GM21526 (cell line): Measurements from ENCODE around the gene MIEF1.
"Not testable (repeated sequence)": the region's sequence is repeated elsewhere in the genome, so short reads cannot be mapped to it uniquely, and the experiment has no call there.

Source experiments
- ATAC-seq: cut with Tn5 transposase; IDR thresholded peaks from one replicate; pipeline ENCODE4 v1.9.1; 2021; ENCODE audit warnings: moderate library complexity; ENCODE audit not compliant: unreplicated experiment, low FRiP score

Gene MIEF1

DNA sequence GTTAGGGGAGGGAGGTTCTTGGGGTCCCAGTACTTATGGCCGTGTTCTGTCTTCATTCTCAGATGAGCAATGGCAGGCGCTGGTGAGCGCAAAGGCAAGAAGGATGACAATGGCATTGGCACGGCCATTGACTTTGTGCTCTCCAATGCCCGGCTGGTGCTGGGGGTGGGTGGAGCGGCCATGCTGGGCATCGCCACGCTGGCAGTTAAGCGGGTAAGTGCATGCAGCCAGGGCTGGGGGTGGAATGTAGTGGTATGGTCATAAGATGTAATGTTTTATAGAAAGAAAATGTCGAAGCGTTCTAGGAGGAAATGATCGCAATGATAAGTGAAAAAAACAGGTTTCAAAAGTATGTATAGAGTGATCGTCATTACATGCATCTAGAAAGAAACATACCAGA lies 9.1 kb downstream of the MIEF1 start:
- ATAC-seq = no peak

DNA sequence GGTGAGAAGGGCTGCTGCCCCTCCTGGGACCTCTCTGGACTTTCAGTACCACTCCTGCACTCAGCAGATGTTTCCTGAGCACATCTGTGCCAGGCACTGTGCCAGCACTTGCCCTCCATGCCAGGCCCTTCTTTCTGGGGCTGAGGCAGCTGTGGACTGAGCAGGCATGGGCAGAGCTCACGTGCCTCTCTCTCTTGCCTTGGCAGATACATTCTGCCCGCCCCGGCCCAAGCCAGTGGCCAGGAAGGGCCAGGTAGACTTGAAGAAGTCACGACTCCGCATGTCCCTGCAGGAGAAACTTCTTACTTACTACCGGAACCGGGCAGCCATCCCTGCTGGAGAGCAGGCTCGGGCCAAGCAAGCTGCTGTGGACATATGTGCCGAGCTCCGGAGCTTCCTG lies 9.9 kb downstream of the MIEF1 start:
- ATAC-seq = no peak

DNA sequence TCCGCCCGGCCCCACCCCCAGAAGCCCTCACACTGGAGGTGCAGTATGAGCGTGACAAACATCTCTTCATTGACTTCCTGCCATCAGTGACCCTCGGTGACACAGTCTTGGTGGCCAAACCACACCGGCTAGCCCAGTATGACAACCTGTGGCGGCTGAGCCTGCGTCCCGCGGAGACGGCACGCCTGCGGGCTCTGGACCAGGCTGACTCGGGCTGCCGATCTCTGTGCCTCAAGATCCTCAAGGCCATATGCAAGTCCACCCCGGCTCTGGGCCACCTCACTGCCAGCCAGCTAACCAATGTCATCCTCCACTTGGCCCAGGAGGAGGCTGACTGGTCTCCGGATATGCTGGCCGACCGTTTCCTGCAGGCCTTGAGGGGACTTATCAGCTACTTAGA lies 11.7 kb downstream of the MIEF1 start:
- ATAC-seq = no peak

DNA sequence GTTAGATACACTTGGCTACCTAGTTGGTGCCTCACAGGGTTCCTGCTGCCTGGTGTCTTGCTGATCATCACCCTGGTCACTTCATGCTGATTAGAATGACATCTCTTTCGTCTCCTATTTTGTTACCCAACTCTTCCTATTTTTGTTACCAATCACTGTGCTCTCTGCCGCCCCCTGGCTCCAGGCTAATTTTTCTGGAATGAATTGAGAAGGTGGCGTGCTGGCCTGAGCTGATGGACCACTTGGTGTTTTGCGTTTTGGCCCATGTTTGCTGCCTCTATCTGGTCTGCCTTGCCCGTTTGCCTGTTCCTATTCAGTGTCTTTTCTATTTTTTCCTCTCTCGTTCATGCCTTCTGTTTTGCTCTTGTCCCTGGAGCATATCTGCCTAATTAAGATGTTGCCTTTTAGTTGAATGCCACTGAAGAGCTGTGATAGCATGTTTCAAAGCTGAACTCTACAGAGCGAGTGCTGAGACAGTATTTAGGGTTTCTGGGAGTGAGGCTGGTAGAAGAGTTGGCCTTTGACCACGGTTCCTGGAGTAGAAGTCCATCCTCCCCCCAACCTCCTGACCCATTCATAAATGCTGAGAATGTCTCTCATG lies 12.4 kb downstream of the MIEF1 start:
- no peak for ATAC-seq

DNA sequence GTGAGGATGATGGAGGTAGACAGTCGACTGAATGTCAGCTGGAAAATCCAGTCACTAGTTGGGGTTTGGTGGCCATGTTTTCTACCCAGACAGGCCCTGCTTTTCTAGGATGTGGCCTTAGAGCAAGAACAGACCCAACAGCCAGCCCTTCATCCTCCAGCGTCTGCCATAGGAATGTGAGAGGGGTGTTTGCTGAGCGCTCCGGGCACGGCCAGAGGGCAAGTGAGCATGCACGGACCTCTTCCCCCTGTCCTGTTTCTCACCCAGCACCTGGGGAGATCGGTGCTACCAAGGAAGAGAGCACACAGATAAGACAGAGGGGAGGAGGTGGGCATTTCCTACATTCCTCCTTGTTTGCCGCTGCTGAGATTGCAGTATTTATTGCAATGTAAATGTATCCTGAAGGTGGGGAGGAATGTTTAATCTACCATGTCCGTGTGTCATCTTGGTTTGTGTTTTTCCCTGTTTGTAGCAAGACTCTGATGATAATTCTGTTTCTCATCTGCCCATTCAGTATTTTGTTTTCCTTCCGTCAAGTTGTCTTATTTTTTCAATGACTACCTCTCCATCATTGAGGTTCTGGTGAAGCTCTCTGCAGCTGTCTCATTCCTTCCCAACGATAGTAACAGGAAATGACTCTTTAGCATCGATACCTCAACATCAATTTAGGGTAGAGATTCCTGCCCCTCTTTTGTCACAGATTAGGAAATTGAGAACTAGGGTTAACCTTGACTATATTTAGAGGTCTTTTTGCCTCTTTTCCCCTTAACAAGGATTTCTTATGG lies 13.4 kb downstream of the MIEF1 start:
- ATAC-seq = no peak

DNA sequence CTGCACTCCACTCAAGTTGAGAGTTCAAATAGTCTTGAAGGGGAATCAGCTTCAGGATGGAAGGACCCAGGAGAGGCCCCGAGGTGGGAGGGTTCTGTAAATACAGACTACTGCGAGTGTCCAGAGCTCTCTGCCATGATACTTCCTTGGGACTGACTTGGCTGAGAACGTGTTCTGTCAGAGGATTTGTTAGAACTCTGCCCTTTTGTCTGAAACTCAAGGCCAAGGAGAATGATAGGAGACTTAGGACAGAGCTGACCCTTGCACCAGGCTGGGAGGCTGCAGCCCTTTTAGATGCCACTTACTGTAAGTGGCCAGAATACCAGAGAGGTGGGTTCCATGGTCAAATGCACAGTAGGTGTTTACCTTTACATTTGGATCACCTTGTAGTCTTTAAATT lies 15.4 kb downstream of the MIEF1 start:
- ATAC-seq = no peak

DNA sequence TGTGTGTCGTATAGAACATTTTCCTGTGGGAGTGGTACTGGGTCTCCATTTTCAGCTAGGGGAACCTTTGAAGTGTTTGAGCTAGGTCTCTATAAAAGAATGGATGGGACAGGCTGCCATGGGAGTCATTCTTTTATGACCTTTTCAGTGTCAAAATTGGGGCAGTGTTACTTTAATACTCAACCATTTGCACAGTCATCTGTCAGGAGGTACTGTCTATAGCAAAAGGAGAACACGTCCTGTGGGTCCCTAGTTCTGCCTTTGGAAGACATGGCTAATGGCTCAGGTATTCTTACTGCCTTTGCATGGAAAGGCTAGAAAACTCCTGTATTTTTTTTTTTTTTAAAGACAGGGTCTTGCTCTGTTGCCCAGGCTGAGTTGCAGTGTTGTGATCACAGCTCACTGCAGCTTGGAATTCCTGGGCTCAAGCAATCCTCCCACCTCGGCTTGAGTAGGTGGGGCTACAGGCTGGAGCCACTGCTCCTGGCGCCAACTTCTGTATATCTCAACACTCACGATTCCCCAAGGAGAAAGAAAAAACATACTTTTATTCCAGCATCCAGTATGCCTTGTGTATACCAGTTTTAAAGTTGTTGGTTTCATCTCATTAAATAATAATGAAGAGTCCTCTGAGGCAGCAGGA lies 16.2 kb downstream of the MIEF1 start:
- no peak for ATAC-seq

DNA sequence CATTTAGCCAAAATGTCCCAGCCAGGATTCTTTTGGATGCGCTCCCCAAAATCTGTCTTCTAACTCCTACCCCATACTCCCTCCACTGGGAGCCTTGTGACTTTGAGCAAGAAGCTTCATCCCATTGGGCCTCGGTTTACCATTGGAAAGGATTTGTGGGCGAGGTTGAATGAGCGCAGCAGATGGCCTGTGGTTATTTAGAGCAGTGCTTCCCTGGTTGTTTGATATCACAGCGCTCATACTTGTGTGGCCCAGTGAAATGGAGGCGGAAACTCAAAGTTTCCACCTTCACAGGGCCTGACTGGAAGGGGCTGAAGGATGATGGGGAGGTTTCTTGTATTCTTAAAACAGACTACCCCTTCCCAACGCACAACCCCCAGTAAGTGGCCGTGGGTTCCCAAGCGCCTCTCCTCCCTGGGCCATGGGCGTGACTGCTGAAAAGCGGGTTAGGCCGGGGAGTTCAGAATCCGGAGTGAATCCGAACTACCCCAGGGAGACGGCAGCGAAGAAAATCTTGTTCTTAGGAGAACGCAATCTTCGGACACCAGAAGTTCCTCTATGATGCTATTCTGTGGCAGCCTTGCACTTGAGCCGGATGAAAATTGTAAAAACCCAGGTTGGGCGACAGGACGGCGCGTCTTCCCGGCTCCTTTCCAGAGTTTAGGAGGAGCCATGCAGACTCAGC lies 17.0 kb downstream of the MIEF1 start:
- no peak for ATAC-seq

DNA sequence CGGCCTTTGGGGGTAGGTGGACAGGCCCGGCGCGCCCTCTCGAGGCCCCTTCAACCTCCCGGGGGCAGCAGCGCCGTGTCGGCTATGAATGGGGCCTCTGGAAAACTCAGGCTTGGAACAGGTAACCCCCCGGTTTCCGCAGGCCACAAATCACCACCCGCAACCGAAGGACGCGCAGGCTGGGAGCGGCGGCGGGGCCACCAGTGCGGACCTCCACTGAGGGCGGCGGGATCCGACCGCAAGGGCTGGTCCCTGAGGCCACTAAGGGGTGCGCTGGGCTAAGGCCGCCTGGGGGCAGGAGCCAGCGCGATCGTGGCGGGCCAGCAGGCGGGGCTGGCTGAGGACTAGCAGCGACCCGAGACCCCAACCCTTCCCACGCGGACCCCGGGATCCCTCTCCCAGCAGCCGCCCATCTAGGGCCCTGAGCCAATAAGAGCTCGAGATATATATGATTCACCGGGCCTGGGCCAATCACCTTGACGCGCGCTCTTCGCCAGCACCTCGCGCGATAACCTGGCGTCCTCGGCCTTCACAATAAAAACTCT lies 17.7 kb downstream of the MIEF1 start:
- ATAC-seq = peak; percentile 64

DNA sequence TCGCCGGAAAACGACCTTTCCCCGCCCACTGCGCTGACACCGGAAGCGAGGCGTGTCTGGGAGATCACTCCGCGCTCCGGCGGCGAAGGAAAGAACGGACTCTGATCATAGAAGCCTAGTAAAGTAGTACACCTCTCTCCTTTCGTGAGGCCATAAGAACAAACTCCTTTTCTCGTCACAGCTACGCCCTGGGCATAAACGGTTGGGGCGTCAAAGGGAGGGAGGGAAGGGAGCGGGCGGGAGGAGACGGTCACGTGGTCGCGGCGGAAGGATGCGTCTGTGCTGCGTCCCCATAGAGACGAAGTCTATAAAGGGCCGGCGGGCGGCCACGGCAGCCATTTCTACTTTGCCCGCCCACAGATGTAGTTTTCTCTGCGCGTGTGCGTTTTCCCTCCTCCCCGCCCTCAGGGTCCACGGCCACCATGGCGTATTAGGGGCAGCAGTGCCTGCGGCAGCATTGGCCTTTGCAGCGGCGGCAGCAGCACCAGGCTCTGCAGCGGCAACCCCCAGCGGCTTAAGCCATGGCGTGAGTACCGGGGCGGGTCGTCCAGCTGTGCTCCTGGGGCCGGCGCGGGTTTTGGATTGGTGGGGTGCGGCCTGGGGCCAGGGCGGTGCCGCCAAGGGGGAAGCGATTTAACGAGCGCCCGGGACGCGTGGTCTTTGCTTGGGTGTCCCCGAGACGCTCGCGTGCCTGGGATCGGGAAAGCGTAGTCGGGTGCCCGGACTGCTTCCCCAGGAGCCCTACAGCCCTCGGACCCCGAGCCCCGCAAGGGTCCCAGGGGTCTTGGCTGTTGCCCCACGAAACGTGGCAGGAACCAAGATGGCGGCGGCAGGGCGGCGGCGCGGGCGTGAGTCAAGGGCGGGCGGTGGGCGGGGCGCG lies 18.4 kb downstream of the MIEF1 start, which contains the start of gene ATF4:
Gene ATF4, plus strand, starts transcription at position 337 of the 880 bp plus-strand sequence. CDS start 884 bp downstream, outside the sequence.
- peak; percentile 36 for ATAC-seq

DNA sequence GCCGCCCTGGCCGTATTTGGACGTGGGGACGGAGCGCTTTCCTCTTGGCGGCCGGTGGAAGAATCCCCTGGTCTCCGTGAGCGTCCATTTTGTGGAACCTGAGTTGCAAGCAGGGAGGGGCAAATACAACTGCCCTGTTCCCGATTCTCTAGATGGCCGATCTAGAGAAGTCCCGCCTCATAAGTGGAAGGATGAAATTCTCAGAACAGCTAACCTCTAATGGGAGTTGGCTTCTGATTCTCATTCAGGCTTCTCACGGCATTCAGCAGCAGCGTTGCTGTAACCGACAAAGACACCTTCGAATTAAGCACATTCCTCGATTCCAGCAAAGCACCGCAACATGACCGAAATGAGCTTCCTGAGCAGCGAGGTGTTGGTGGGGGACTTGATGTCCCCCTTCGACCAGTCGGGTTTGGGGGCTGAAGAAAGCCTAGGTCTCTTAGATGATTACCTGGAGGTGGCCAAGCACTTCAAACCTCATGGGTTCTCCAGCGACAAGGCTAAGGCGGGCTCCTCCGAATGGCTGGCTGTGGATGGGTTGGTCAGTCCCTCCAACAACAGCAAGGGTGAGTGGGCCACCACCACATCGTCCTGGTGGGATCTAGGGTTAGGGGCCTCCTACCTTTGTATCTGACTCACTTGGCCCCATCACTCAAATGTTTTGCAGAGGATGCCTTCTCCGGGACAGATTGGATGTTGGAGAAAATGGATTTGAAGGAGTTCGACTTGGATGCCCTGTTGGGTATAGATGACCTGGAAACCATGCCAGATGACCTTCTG lies 19.2 kb downstream of the MIEF1 start:
- ATAC-seq = not testable (repeated sequence)

DNA sequence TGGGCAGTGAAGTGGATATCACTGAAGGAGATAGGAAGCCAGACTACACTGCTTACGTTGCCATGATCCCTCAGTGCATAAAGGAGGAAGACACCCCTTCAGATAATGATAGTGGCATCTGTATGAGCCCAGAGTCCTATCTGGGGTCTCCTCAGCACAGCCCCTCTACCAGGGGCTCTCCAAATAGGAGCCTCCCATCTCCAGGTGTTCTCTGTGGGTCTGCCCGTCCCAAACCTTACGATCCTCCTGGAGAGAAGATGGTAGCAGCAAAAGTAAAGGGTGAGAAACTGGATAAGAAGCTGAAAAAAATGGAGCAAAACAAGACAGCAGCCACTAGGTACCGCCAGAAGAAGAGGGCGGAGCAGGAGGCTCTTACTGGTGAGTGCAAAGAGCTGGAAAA lies 20.0 kb downstream of the MIEF1 start:
- ATAC-seq = not testable (repeated sequence)

DNA sequence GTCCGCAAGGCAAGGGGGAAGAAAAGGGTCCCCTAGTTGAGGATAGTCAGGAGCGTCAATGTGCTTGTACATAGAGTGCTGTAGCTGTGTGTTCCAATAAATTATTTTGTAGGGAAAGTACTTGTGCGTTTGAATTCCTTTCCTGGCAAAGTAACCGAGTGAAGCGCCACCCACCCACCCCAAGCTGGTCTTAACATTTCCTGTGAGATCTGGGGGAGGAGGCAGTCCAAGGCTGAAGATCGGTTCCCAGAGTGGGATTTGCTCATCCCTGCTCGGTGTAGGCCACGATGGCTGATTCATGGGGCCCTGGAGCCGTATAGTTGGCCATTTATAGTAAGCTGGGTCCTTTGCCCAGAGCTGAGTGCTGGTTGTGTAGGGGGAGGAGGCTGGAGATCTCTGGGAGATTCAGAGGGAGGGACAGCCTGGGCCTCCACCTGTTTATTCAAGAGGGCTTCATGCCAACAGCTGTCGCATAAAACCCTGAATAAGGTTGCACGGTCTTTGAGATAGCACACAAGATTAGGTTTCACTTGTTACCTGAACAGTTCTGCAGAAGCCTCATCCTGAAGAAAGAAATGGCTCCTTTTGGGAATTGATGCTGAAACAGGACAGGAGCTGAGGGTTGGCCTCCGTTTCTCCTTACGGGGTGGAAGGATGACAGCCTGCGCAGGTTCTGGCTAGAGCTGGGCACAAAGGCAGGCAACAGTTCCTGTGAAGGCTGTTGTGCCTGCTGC lies 20.6 kb downstream of the MIEF1 start:
- ATAC-seq = no peak

DNA sequence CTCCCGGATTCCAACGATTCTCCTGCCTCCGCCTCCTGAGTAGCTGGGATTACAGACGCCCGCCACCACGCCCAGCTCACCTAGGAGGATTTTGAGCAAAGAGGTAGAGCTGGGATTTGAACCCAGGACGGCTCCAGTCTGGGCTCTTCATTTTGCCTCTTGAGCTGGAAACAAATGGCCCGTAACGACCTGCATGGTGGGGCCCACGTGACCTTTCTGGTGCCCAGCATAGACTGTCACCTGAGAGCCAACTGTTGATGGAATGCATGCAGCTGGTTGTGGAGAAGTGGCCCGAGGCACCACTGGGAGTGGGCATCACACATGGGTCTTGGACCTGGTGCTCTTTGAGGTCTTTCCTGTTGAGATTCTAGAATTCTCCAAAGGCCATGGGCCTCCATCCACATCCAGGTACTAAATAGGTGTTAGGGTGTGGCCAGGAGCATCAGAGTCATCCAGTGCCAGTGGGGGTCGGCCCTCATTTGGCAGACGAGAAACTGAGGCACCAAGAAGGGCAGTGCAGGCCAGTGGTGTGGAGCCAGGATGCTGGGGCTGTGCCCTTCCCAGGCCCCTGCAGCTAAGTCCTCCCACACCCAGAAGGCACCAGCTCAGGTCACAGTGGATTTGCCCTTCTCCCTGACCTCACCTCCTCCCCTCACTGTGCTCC lies 22.1 kb downstream of the MIEF1 start:
- no peak for ATAC-seq

DNA sequence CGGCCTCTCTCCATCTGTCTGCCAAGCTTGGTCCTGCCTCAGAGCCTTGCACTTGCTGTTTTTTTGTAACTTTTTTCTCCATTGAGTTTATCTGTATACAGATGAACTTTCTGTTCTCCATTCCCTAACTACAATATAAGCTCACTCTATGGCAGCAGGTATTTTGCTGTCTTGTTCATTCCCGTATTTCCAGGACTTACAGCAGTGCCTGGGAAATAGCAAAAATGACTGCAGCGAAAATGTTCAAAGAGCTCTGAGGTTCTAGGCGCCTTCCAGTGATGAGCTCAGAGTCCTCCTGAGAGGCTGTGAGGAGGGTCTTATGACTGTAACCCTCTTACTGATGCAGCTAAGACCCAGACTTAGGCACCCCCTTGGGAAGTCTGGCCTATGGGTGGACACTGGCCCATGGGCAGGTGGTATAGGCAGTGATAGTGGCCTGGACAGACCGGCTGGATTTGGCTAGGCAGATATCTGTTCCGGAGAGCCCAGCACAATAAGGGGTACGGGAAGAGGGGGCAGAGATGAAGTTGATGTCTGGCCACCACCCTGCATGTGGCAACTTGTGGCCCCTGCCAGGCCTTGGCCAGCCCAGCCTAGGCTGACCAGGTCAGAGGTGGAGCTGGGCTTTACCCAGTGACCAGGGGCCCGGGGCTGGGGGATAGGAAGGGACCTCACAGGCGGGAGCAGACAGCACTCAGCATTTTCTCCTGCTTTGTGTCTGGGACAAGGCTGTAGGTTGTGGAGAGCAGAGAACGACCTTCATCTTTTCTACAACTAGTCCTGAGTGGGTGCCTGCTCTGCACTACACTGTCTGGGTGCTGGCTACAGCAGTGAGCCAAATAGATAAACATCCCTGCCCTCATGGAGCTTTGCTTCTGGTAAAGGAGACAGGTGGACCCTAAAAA lies 22.9 kb downstream of the MIEF1 start:
- ATAC-seq = no peak

DNA sequence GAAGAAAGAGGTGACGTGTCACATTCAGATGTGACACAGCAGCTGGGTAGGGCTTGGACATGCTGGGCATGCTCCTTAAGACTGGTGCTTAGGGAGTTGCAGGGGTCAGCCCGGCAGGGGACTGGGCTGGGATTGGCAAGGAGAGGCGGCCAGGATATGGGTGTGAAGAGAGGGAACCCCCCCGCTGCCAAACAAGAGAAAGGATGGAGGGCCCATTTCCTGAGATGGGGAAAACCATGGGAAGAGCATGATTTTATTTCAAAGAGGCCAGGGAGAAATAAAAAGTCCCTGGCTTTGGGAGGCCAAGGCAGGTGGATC lies 23.5 kb downstream of the MIEF1 start:
- ATAC-seq = no peak

DNA sequence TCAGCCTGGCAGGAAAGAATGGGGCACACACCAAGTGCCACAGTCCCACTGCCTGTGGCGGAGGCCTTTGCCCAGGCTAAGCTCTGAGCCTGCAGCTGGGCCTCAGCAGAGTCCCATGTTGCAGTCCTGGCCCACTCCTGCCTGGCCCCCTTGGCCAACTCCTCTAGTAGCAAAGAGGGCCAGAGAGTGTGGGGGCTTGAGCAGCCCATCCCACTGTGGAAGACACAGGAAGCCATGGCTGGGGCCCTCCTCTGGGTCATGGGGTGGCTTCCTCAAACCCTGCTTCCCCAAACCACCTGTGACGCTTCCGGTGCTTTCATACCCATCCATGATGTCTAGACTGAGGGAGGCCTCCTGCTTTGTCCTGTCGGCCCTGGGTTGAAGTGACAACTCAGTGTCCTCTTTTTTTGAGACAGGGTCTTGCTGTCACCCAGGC lies 24.7 kb downstream of the MIEF1 start:
- ATAC-seq = no peak
